Esophagus (tissue), 2 donors: ENCODE results near the gene PDE4D. TPM values are rescaled to one million over a fixed set of nuclear protein-coding genes. Genes with fewer than 3 reads are reported as not detected.
"Not testable (repeated sequence)": the region's sequence is repeated elsewhere in the genome, so short reads cannot be mapped to it uniquely, and the experiment has no call there.

Experiments used
- H3K27ac ChIP-seq, 2 donors: one replicate each; pipeline ENCODE4 v1.5.1; 2013; ENCODE audit warnings: low read depth in 2 of 2, mild to moderate bottlenecking in 2 of 2, inconsistent platforms in 1 of 2, low read length in 1 of 2, moderate library complexity in 1 of 2
- H3K27me3 ChIP-seq, 2 donors: one replicate each; pipeline ENCODE4 v1.6.1; 2013; ENCODE audit warnings: low read length in 2 of 2, control low read depth in 1 of 2, mild to moderate bottlenecking in 1 of 2; ENCODE audit not compliant: insufficient read depth in 2 of 2, control insufficient read depth in 1 of 2
- H3K36me3 ChIP-seq, 2 donors: one replicate each; pipeline ENCODE4 v1.6.1; 2013; ENCODE audit warnings: low read length in 1 of 2; ENCODE audit not compliant: control insufficient read depth in 2 of 2, insufficient read depth in 2 of 2
- H3K4me1 ChIP-seq, 2 donors: one replicate each; pipeline ENCODE4 v1.6.1; 2013; ENCODE audit warnings: low read length in 1 of 2; ENCODE audit not compliant: control insufficient read depth in 2 of 2, insufficient read depth in 2 of 2
- H3K4me3 ChIP-seq, 2 donors: one replicate each; pipeline ENCODE4 v1.5.1; 2013; ENCODE audit warnings: low read length in 2 of 2, mild to moderate bottlenecking in 2 of 2, low read depth in 1 of 2, moderate library complexity in 1 of 2
- H3K9me3 ChIP-seq, 2 donors: one replicate each; pipeline ENCODE4 v1.6.1; 2013; ENCODE audit warnings: mild to moderate bottlenecking in 2 of 2, low read depth in 1 of 2, low read length in 1 of 2, moderate library complexity in 1 of 2; ENCODE audit not compliant: control insufficient read depth in 2 of 2, insufficient read depth in 1 of 2
- WGBS, 2 donors: extraction: QIAGEN DNeasy Blood & Tissue Kit; methylation state at CpG; one replicate each; pipeline ENCODE4 v1.1.7; 2013; 5-methylcytosine and 5-hydroxymethylcytosine counted together
- polyA plus RNA-seq, 2 donors: library from polyadenylated mRNA; stranded (reverse); fragments of 200-250 nt; gene quantifications; one replicate each; pipeline ENCODE4 v1.2.3, GENCODE V29; 2013
- donor health status: healthy with polysubstance abuse.
- donor health status: Bipolar disorder and iron deficiency.

PDE4D gene
- polyA plus RNA-seq, 2 donors = 1.5 to 2.5 TPM

GRCh38 chr5:59665832-59666203 is 227.7 kb downstream of the PDE4D start:
- H3K36me3 ChIP-seq, H3K4me1 ChIP-seq, H3K9me3 ChIP-seq, H3K4me3 ChIP-seq, H3K27me3 ChIP-seq, H3K27ac ChIP-seq: not testable (repeated sequence)
- 94 to 95% methylated on average over 7 of the region's 7 CpGs for WGBS, 2 donors

- H3K36me3 ChIP-seq = no peaks in the 10 kb centered on the region
- no peaks in the 10 kb centered on the region for H3K4me1 ChIP-seq
- H3K27me3 ChIP-seq = no peaks in the 10 kb centered on the region
- H3K9me3 ChIP-seq = no peaks in the 10 kb centered on the region
- no peak overlapping the region for H3K27ac ChIP-seq
- H3K4me3 ChIP-seq = no peak overlapping the region
Measured at GRCh38 chr5:59665086-59665831, 228.3 kb downstream of the PDE4D start.

- no peak overlapping the region for H3K4me3 ChIP-seq
- H3K27me3 ChIP-seq = no peaks in the 10 kb centered on the region
- H3K27ac ChIP-seq = no peak overlapping the region
- H3K9me3 ChIP-seq = no peaks in the 10 kb centered on the region
- WGBS, 2 donors = 44 to 54% methylated on average over 4 of the region's 4 CpGs
- no peaks in the 10 kb centered on the region for H3K36me3 ChIP-seq
- no peaks in the 10 kb centered on the region for H3K4me1 ChIP-seq
Measured at GRCh38 chr5:59661954-59662615, 231.4 kb downstream of the PDE4D start.

- H3K4me1 ChIP-seq = no peaks in the 10 kb centered on the region
- H3K36me3 ChIP-seq = no peaks in the 10 kb centered on the region
- H3K27ac ChIP-seq = no peak overlapping the region
- H3K4me3 ChIP-seq = no peak overlapping the region
- no peaks in the 10 kb centered on the region for H3K27me3 ChIP-seq
- no peaks in the 10 kb centered on the region for H3K9me3 ChIP-seq
- WGBS, 2 donors = 97 to 98% methylated on average over 1 of the region's 1 CpG
Measured at GRCh38 chr5:59661311-59661710, 232.2 kb downstream of the PDE4D start.

GRCh38 chr5:59660737-59661136 is 232.8 kb downstream of the PDE4D start:
- no peaks in the 10 kb centered on the region for H3K27me3 ChIP-seq
- H3K4me1 ChIP-seq = no peaks in the 10 kb centered on the region

GRCh38 chr5:59656351-59657254 is 236.9 kb downstream of the PDE4D start:
- Histone ChIP-seq H3K36me3 (no peaks in the 10 kb centered on the region), H3K27ac (no peak overlapping the region), H3K4me1 (no peaks in the 10 kb centered on the region), H3K27me3 (no peaks in the 10 kb centered on the region), H3K9me3 (no peaks in the 10 kb centered on the region), H3K4me3 (no peak overlapping the region)
- WGBS, 2 donors = 77 to 87% methylated on average over 5 of the region's 5 CpGs

More at GRCh38 chr5:59660737-59661136, 232.8 kb downstream of the PDE4D start:
- H3K4me3 ChIP-seq = no peak overlapping the region
- WGBS, 2 donors = 33 to 34% methylated on average over 1 of the region's 1 CpG
- no peaks in the 10 kb centered on the region for H3K9me3 ChIP-seq
- no peaks in the 10 kb centered on the region for H3K36me3 ChIP-seq
- H3K27ac ChIP-seq = no peak overlapping the region

GRCh38 chr5:59655693-59656309 is 237.7 kb downstream of the PDE4D start:
- no peak overlapping the region for H3K4me3 ChIP-seq
- H3K27me3 ChIP-seq = no peaks in the 10 kb centered on the region
- 78 to 85% methylated on average over 3 of the region's 3 CpGs for WGBS, 2 donors
- no peaks in the 10 kb centered on the region for H3K36me3 ChIP-seq
- H3K4me1 ChIP-seq = no peaks in the 10 kb centered on the region
- H3K9me3 ChIP-seq = no peaks in the 10 kb centered on the region
- no peak overlapping the region for H3K27ac ChIP-seq

- no peak overlapping the region for H3K27ac ChIP-seq
- no peak overlapping the region for H3K4me3 ChIP-seq
- no peaks in the 10 kb centered on the region for H3K36me3 ChIP-seq
- H3K27me3 ChIP-seq = no peaks in the 10 kb centered on the region
- no peaks in the 10 kb centered on the region for H3K4me1 ChIP-seq
- H3K9me3 ChIP-seq = no peaks in the 10 kb centered on the region
- 90 to 95% methylated on average over 1 of the region's 1 CpG for WGBS, 2 donors
Measured at GRCh38 chr5:59654691-59655090, 238.8 kb downstream of the PDE4D start.

- Histone ChIP-seq H3K9me3 (no peaks in the 10 kb centered on the region), H3K27me3 (no peaks in the 10 kb centered on the region), H3K4me3 (no peak overlapping the region), H3K4me1 (no peaks in the 10 kb centered on the region), H3K36me3 (no peaks in the 10 kb centered on the region), H3K27ac (no peak overlapping the region)
- 85 to 88% methylated on average over 2 of the region's 2 CpGs for WGBS, 2 donors
Measured at GRCh38 chr5:59652449-59652848, 241.1 kb downstream of the PDE4D start.
